HG03432 (cell line): ENCODE data around the gene LITAF.
"Not testable (repeated sequence)": the region's sequence is repeated elsewhere in the genome, so short reads cannot be mapped to it uniquely, and the experiment has no call there.

ENCODE experiments used
- ATAC-seq: cut with Tn5 transposase; IDR thresholded peaks from one replicate; pipeline ENCODE4 v1.9.1; 2021; ENCODE audit warnings: mild to moderate bottlenecking, moderate library complexity; ENCODE audit not compliant: unreplicated experiment

The LITAF gene

DNA sequence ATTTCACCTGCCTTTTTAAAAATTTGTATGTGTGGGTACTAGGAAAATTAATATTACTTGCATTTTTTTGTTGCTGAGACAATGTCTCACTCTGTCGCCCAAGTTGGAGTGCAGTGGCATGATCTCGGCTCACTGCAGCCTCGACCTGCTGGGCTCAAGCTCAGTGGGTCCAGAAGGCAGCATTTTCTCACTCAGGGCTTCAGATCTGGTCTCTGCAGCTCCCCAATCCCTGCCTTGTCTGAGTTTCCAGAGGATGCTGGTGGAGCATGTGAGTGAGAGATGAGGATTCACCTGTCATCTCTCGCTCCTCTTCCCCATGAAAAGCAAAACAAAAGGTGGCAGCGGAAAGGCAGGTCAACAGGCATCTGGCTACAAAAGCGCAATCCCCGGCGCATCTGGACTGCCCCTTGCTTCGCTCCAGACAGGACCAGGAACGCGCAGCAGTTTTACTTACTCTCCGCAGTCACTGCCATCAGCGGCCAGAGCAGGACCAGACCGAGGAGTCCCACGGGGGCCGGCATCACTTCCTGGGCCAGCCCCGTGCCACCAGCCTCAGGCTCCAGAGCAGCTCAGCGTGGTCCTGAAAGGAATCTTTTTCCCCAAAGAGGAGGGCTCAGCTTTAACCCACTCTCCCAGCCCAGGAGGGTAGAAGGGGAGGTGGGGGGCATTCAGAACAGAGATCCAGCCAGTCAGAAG, 59.9 kb downstream of the LITAF start:
- ATAC-seq = no peak

DNA sequence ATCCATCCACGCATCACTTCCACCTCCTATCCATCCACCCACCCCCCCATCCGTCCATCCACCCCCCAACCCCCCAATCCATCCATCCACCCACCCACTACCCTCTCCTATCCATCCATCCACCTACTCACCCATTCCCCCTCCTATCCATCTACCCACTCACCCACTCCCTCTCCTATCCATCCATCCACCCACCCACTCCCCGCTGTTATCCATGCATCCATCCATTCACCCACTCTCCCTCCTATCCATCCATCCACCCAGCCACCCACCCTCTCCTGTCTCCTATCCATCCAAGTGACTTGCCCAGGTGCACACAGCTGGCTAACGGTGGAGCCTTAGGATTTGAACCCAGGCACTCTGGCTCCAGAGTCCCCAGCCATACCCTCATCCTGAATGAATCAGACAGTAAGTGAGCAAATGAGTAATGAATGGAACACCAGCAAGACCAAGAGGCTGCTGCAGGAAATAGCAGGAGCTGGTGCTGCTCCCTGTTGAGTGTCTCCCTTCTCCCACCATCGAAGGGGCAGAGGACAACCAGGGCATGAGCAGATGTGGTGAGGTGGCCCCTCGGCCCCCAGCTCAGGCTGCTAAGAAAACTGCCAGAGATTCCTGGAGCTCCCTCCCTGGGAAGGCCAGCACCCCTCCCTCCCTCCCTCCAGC, 62.5 kb downstream of the LITAF start:
- ATAC-seq = no peak

- ATAC-seq = no peak
Measured at GRCh38 chr16:11521055-11521454, 65.7 kb downstream of the LITAF start.

- ATAC-seq = no peak
Measured at GRCh38 chr16:11520442-11520841, 66.3 kb downstream of the LITAF start.

DNA sequence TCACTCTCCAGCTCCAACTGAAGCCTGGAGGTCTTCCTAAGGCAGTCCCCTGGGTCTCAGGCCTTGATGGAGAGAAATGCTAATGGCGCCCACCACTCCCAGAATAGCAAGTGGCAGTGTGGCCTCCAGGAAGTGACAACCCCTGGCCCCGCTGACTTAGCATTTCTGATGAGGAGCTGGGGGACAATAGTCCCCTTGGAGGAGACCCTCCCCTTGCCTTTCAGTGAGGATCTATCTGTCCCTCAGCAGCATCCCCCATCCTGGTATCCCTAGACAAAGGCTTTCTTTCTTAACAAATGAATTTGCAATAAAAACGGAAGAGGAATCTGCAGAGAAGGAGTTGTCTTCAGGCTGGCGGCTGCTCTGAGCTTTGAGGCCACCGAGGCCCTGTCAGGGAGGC, 68.8 kb downstream of the LITAF start:
- ATAC-seq = no peak

GRCh38 chr16:11515540-11516430, 70.9 kb downstream of the LITAF start:
- ATAC-seq = no peak

- ATAC-seq = no peak
Measured at GRCh38 chr16:11514283-11514682, 72.4 kb downstream of the LITAF start.

- ATAC-seq = not testable (repeated sequence)
Measured at GRCh38 chr16:11513366-11513765, 73.4 kb downstream of the LITAF start.

DNA sequence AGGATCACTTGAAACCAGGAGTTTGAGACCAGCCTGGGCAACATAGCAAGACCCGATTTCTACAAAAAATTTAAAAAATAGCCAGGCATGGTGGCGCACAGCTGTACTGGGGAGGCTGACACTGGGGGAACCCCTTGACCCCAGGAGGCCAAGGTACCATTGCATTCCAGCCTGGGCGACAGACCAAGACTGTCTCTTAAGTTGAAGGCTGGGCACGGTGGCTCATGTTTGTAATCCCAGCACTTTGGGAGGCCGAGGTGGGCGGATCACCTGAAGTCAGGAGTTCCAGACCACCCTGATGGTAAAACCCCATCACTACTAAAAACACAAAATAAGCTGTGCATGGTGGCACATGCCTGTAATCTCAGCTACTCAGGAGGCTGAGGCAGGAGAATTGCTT, 74.9 kb downstream of the LITAF start:
- ATAC-seq = no peak

- ATAC-seq = no peak
Measured at GRCh38 chr16:11511328-11511727, 75.4 kb downstream of the LITAF start.

- ATAC-seq = no peak
Measured at GRCh38 chr16:11510178-11510973, 76.3 kb downstream of the LITAF start.

GRCh38 chr16:11507991-11508390, 78.7 kb downstream of the LITAF start:
- ATAC-seq = no peak

GRCh38 chr16:11507350-11507749, 79.4 kb downstream of the LITAF start:
- ATAC-seq = no peak

- ATAC-seq = no peak
Measured at GRCh38 chr16:11506741-11507305, 79.9 kb downstream of the LITAF start.

GRCh38 chr16:11504261-11504660, 82.5 kb downstream of the LITAF start:
- not testable (repeated sequence) for ATAC-seq

- ATAC-seq = no peak
Measured at GRCh38 chr16:11503566-11503965, 83.2 kb downstream of the LITAF start.

DNA sequence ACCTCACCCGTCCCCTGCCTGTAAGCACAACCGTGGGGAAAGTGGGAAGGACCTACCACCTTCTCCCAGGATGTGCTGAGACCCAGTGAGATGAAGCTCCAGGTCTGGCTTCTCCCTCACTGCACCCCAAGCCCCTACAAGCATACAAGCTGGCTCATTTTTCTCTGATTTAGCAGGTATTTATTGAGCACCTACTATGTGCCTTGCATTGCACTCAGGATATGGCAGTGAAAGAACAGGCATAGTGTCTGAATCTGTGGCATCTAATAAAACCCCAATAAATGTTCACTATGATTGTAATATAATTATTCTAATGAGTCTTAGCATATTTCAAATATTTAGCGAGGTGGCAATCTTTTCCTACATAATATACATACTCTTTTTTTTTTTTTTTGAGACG, 84.5 kb downstream of the LITAF start:
- no peak for ATAC-seq

GRCh38 chr16:11501632-11502031, 85.1 kb downstream of the LITAF start:
- no peak for ATAC-seq

GRCh38 chr16:11500700-11501346, 85.9 kb downstream of the LITAF start:
- ATAC-seq = no peak
